Hematopoietic multipotent progenitor cell treated with erythropoietin and hydrocortisone succinate and interleukin-3 and kit ligand, for 6 days (in vitro differentiated cells): Measurements from ENCODE around the gene BFSP2.

Experiments
- DNase-seq: peaks from one replicate; pipeline ENCODE4 v3.0.0-alpha.2; 2015

Gene BFSP2

DNA sequence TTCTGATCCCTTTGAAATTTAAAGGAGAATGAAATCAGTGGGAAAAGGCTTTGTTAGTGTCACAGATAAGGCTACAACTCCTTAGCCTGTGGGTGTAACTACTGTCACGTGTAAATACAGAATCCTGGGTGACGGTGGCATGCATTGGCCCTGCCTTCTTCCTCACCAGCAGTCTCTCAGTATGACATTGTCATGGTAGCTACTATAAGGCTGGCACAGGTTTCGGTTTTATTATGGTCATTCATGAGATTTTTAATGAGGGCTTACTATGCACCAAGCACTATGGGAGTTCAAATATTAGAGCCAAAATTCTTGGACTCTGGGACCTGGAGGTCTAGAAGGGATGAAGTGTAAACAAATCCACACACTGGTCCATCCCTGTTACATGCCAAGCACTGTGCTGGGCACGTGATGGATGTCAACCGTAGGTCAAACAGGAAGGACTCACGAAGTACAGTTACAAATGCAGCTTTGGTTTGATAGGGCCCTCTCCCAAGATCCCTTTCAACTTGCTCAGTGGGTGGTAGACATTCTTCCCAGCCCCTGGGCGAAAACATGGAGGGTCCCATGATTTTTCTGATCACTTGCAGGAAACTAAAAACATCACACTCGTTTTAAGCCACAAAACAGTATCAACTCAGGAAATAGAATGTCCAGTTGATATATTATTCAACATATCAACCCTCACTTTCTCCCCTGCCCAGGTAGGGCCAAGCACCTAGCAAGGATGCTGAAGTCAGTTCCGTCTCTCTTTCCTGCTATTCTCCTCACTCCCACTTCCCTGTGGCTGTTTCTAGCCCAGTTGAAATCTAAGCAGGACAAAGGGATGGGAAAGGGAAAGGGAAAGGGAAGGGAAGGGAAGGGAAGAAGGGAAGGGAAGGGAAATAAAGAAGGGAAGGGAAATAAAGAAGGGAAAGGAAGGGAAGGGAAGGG is 25.3 kb downstream of the BFSP2 start:
- DNase-seq, result no peak

GRCh38 chr3:133425898-133426297 is 26.0 kb downstream of the BFSP2 start:
- no peak for DNase-seq

GRCh38 chr3:133426721-133427120 is 26.9 kb downstream of the BFSP2 start:
- no peak for DNase-seq

DNA sequence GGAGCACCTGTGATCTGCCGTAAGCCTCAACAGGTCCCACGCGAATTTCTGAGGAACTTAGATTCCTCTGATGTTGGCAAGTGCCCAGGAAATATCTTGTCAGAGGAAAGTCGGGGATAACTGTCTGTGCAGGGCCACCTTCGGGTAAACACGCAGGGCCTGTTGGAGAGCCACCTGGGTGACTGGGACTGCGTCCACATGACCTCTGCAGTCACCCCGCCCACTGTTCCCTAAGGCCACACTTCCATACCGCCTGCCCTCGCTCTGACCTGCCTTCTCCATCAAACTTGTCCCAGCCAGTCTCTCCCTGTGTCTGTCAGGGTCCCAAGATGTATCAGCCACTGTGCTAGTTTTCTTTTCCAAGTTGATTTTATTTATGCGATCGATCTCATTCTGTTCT is 28.7 kb downstream of the BFSP2 start:
- no peak for DNase-seq

DNA sequence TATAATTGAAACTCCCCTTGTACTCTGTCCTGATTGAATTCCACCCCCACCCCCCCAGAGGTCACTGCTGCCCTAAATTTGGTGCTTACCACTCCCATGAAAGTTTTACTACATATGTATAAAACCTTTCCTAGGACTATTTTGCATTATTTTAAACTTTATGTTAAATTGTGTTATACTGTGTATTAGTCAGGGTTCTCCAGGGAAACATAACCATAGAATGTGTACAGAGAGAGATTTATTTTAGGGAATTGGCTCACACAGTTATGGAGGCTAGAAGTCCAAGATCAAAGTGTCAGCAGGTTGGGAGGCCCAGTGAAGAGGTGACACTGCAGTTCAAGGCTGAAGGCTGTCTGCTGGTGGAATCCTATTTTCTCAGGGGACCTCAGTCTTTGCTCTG is 29.2 kb downstream of the BFSP2 start:
- no peak for DNase-seq

GRCh38 chr3:133439563-133439962 is 39.7 kb downstream of the BFSP2 start:
- DNase-seq, result no peak

GRCh38 chr3:133440652-133441051 is 40.8 kb downstream of the BFSP2 start:
- no peak for DNase-seq

DNA sequence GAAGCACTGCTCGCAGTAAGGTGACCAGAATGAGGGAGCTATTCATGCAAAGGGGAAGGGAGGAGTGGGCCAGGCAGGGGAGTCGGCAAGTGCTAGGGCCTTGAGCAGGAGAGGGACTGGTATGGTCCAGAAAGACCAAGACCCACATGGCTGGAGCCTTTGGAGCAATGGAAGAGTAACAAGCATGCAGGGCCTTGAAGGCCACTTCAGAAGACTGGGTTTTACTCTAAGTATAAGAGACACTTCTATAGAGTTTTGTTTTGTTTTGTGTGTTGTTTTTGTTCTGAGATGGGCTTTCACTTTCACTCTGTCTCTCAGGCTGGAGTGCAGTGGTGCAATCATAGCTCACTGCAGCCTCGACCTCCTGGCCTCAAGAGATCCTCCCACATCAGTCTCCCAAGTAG is 42.0 kb downstream of the BFSP2 start:
- DNase-seq, result no peak

GRCh38 chr3:133442518-133442917 is 42.7 kb downstream of the BFSP2 start:
- DNase-seq, result no peak

GRCh38 chr3:133443649-133444422 is 44.0 kb downstream of the BFSP2 start:
- no peak for DNase-seq

- no peak for DNase-seq
These were observed 44.5 kb downstream of the BFSP2 start for GRCh38 chr3:133444423-133444774.

- DNase-seq, result no peak
These were observed 45.3 kb downstream of the BFSP2 start for GRCh38 chr3:133445108-133445507.

DNA sequence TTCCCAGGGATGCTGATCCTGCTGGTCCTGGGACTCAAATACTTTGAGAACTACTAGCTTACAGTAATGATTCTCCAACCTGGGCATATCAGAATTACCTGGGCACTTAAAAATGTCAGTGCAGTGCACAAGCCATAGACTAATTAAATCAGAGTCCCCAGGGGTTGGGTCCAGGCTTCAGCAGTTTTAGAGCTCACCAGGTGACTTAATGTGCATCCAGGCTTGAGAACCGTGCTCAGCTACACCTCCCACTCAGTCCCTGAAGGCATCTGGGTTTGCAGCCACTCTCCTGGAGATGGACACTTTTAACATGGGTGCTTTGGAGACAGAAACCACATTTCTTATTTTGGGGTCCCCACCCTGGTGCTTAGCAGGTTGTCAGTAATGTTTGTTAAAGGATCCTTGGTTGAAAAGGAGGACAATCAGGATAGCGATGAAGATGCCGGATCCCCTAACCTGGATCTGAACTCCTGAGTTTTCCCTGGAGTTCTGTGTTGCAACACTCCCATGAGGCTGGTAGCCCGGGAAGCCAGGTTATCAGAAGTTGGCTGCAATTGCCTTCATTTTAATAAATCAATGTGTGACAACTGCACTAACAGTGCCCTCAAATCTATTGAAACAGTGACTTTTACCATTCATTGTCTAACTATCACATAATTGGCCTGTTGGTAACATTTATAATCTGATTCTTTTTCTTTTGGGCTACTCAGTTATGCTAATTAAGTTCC is 48.1 kb downstream of the BFSP2 start:
- DNase-seq, result no peak

GRCh38 chr3:133448478-133449122 is 48.7 kb downstream of the BFSP2 start:
- DNase-seq, result peak; percentile 28

DNA sequence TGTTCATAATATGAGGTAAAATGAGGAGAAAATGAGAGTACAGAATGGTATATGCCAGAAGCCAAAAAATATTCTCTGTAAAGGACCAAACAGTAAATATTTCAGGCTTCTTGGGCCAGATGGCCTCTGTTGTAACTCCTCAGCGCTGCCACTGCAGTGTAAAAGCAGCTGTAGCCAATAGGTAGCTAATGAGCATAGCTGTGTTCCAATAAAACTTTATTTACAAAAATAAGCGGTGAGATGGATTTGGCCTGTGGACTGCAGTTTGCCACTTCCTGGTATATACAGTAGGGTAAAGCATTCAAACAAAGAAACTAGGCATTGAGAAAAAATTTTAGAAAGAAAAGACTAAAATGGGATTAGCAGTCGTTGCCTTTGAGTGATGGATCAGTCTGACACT is 51.5 kb downstream of the BFSP2 start:
- DNase-seq, result no peak

GRCh38 chr3:133452641-133453319 is 52.9 kb downstream of the BFSP2 start:
- no peak for DNase-seq

DNA sequence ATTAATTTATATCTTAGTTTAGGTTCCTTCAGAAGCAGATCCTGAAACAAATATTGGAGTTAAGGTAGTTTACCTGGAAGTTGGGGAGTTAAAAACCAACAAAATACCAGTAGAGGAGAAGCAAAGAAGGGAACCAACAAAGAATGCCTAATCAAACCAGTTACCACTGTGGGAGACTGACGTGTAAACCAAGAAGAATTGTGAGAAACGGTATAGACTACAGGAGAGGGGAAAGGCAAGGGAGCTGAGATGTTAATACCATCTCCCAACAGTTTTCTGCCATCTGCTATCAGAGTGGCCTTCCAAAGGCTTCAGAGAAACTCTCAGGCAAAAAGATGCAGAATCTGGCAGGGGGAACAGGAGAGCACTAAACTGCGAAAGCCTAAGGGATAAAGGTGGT is 53.5 kb downstream of the BFSP2 start:
- DNase-seq, result no peak

- DNase-seq, result no peak
These were observed 55.4 kb downstream of the BFSP2 start for GRCh38 chr3:133455281-133455680.

- DNase-seq, result peak; percentile 62
These were observed 56.1 kb downstream of the BFSP2 start for GRCh38 chr3:133455960-133456359.

GRCh38 chr3:133457025-133457424 is 57.2 kb downstream of the BFSP2 start:
- no peak for DNase-seq

DNA sequence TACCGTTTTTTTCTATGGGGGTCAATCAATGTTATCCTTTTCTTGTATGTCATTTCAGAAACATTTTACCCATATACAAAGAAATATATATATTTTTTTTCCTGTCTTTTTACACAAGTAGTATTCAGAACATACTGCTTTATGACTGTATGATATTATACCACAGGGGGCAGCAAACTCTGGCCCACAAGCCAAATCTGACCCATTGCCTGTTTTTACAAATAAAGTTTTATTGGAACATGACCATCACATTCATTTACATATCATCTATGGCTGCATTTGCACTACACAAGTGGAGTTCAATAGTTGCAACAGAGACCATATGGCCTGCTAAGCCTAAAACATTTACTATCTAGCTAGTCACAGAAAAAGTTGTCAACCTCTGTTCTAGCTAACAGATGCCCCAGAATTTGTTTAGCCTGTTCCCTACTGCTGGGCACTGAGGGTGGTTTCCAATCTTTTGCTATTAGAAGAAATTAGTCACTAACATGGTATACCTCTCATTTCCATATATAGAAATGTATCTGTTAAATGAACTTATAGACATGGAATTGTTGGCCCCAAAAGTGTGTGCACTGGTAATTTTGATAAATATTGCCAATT is 57.7 kb downstream of the BFSP2 start:
- peak; percentile 30 for DNase-seq

- no peak for DNase-seq
These were observed 59.5 kb downstream of the BFSP2 start for GRCh38 chr3:133459400-133459799.
